ENCODE data around the gene FAM32A. TPM values are rescaled to one million over a fixed set of nuclear protein-coding genes. Genes with fewer than 3 reads are reported as not detected.

FAM32A gene
- total and polyA plus RNA-seq, 12 donors = 68.1 to 159 (median 89.8) TPM

DNA sequence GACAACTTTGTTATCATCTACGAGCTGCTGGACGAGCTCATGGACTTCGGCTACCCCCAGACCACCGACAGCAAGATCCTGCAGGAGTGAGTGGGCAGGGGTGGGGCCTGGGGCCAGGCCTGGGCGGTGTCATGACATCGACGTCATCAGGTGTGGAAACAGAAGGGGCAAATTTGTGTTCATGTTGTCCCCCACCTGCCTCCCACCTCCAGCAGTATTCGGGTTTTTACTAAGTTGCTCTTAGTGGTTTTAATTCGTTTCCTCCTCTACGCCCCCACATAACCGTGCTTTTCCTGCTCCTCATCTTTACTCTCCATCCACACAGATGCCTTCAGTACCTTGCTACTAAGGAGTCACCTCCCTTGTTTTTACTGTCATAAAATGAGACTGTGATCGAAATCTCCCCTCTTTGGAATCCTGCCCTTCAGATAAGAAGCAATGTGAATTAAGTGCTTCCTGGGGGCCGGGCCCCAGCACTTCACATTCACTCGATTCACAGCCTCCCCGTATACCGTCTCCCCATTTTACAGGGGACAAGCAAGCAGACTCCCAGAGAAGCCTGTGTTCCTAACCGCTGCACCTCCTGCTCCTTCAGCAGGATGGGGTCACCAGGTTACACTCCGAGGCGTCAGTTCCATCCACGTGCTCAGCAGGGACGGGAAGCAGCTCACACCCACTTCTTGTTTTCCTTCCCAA, 23.0 kb downstream of the FAM32A start:
- Histone ChIP-seq H3K4me1 (replicated peaks in 1 of 2) (peaks cover 6 to 11% of the 10 kb centered on the region in 2 donors), H3K9me3 (replicated peaks in 1 of 3) (no peaks in the 10 kb centered on the region), H3K4me3 (no peak overlapping the region), H3K27me3 (no peaks in the 10 kb centered on the region), H3K27ac (no peak overlapping the region), H3K36me3 (replicated peaks in 1 of 2) (peaks cover 0 to 55% of the 10 kb centered on the region in 2 donors)
- DNase-seq = no peak
- WGBS, 4 donors = 86 to 95% (median 91%) methylated on average over 21 of the region's 21 CpGs
- TF ChIP-seq POLR2A (IDR thresholded peaks at IDR 0.05) = no peak
- intact Hi-C loops (cut with DNase I) = no loop called here

GRCh38 chr19:16208847-16209665, 23.8 kb downstream of the FAM32A start:
- WGBS, 4 donors = 81 to 88% (median 84%) methylated on average over 26 to 29 of the region's 29 CpGs
- H3K36me3 ChIP-seq (replicated peaks in 1 of 2) = peaks cover 0 to 49% of the 10 kb centered on the region in 2 donors
- H3K9me3 ChIP-seq (replicated peaks in 1 of 3) = no peaks in the 10 kb centered on the region
- no peak for DNase-seq
- TF ChIP-seq, protein P1, sequence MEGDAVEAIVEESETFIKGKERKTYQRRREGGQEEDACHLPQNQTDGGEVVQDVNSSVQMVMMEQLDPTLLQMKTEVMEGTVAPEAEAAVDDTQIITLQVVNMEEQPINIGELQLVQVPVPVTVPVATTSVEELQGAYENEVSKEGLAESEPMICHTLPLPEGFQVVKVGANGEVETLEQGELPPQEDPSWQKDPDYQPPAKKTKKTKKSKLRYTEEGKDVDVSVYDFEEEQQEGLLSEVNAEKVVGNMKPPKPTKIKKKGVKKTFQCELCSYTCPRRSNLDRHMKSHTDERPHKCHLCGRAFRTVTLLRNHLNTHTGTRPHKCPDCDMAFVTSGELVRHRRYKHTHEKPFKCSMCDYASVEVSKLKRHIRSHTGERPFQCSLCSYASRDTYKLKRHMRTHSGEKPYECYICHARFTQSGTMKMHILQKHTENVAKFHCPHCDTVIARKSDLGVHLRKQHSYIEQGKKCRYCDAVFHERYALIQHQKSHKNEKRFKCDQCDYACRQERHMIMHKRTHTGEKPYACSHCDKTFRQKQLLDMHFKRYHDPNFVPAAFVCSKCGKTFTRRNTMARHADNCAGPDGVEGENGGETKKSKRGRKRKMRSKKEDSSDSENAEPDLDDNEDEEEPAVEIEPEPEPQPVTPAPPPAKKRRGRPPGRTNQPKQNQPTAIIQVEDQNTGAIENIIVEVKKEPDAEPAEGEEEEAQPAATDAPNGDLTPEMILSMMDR (IDR thresholded peaks at IDR 0.05) = no peak
- no peak for TF ChIP-seq POLR2A (IDR thresholded peaks at IDR 0.05)
- H3K27me3 ChIP-seq = no peaks in the 10 kb centered on the region
- peaks cover 6 to 11% of the 10 kb centered on the region in 2 donors for H3K4me1 ChIP-seq (replicated peaks in 1 of 2)
- intact Hi-C loops (cut with DNase I) = no loop called here
- no peak overlapping the region for H3K27ac ChIP-seq
- no peak overlapping the region for H3K4me3 ChIP-seq

GRCh38 chr19:16210168-16210567, 25.0 kb downstream of the FAM32A start:
- H3K36me3 ChIP-seq (replicated peaks in 1 of 2) = peaks cover 0 to 48% of the 10 kb centered on the region in 2 donors
- no peaks in the 10 kb centered on the region for H3K27me3 ChIP-seq
- no peak overlapping the region for H3K4me3 ChIP-seq
- H3K27ac ChIP-seq = no peak overlapping the region
- WGBS, 4 donors = 93 to 97% (median 95%) methylated on average over 4 of the region's 4 CpGs
- H3K4me1 ChIP-seq (replicated peaks in 1 of 2) = peaks cover 6 to 9% of the 10 kb centered on the region in 2 donors
- no peaks in the 10 kb centered on the region for H3K9me3 ChIP-seq (replicated peaks in 1 of 3)
- intact Hi-C loops (cut with DNase I) = no loop called here
- TF ChIP-seq POLR2A (IDR thresholded peaks at IDR 0.05) = no peak
- TF ChIP-seq, protein P1 (IDR thresholded peaks at IDR 0.05) = no peak
- no peak for DNase-seq

- no peak for TF ChIP-seq POLR2A (IDR thresholded peaks at IDR 0.05)
- peaks cover 0 to 31% of the 10 kb centered on the region in 2 donors for H3K36me3 ChIP-seq (replicated peaks in 1 of 2)
- no peaks in the 10 kb centered on the region for H3K4me1 ChIP-seq (replicated peaks in 1 of 2)
- DNase-seq = no peak
- intact Hi-C loops (cut with DNase I) = no loop called here
- H3K27ac ChIP-seq = no peak overlapping the region
- no peaks in the 10 kb centered on the region for H3K9me3 ChIP-seq (replicated peaks in 1 of 3)
- H3K4me3 ChIP-seq = no peak overlapping the region
- no peaks in the 10 kb centered on the region for H3K27me3 ChIP-seq
Measured at GRCh38 chr19:16213076-16213475, 27.9 kb downstream of the FAM32A start.

All from adrenal gland (tissue), 12 donors.